CD4-positive, alpha-beta T cell treated with Interleukin-6 at 100 ng/mL for 8 hours (primary cell): ENCODE results near the gene ATP5F1A.
"Not testable (repeated sequence)": the region's sequence is repeated elsewhere in the genome, so short reads cannot be mapped to it uniquely, and the experiment has no call there.

ENCODE experiments used
- DNase-seq: peaks from one replicate; pipeline ENCODE4 v3.0.0-alpha.2; 2020; ENCODE audit warnings: mixed read lengths, low spot score

Gene ATP5F1A

GRCh38 chr18:46047369-46047768 is 50.7 kb downstream of the ATP5F1A start:
- not testable (repeated sequence) for DNase-seq

DNA sequence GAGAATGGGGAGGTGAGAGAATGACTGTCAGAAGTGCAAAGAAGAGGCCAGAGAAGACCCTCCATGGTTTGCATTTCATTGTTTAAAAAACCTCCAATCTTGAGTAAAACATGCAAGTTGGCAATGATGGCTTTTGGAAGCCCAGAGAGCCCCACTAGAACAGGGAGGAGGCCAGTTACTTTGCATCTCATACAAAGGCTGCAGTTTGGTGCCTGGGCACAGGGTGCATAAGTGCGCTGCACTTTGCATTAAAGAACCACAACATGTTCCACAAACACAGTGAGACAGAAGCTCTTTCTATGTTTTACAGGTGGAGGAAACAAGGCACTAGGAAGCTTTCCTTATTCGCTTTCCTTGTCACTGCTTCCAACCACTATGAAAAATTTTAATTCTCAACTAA is 51.4 kb downstream of the ATP5F1A start:
- DNase-seq: no peak

GRCh38 chr18:46046126-46046525 is 52.0 kb downstream of the ATP5F1A start:
- DNase-seq: no peak

DNA sequence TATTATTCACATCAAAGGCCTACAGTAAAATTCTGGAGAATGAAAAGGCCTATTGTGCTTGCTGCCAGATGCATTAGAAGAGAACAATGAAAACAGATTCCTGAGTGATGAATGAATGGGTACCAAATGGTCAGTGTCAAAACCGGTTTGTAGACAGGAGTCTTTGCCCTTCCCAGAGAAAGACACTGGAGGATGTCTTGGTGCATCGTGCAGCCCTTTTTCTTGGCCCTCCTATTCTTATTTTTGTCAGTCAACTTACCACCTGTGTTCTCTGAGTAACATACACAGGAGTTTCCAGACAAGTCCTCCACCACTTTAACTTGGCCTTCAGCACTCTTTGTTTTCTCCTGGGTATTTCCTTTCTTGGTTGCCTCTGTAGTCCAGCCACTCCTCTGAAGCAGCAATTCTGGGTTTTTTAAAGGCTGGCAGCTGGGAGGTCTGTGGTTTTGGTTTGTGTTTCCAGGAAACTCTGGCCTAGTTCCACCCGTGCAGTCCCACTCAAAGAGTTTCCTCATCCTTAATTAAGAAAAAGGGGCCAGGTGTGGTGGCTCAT is 55.4 kb downstream of the ATP5F1A start:
- DNase-seq: no peak

GRCh38 chr18:46040747-46041104 is 57.4 kb downstream of the ATP5F1A start:
- DNase-seq: no peak

DNA sequence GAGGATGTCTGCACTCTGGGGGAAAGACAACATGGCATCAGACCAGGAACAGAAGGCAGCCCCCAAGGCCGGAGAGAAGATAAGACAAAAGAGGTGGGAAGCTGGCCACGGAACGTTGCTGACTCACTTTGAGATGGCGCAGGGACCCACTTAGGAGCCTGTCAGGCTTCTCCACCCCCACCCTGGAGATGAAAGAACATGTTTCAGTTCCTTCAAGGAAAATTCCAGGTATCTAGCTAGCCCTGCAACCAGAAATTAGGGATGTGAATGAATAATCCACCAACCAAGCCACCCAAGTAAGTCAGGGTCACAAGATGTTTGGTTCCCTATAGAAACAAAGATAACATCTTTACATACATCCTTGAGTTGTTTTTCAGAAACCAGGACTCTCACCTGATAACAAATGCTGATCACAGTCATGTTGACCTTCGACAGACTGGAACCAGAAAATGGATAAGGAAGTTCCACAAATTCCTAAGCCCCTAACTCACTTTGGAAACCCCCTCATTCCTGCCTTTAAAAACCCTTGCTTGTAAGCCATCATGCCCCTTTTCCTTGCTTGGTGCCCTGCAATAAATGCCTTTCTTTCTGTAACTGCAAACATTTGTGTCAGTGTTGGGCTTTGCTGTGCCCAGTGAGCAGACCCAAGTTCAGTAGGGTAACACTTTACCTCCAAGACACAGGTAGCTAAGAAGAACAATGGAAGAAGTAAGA is 57.9 kb downstream of the ATP5F1A start:
- DNase-seq: no peak

GRCh38 chr18:46037512-46038305 is 60.4 kb downstream of the ATP5F1A start:
- no peak for DNase-seq

- no peak for DNase-seq
Observed at GRCh38 chr18:46035696-46036680, 62.1 kb downstream of the ATP5F1A start.

DNA sequence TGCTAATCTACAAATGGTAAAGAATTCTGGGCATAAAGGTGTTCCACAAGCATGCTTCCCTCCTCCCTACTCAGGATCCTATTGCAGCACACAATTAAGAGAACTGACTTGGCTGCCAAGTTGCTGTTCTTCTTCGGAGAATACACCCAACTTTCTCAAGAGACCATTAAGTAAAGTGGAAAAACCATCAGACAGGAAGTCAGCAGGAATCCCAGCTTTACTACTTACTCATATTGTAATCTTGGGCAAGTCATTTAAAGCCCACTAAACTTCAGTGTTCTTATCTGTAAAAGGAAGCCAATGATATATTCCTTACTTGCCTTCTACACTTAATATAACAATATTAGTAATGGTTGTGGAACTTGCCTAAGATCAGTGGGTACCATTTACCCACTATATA is 63.9 kb downstream of the ATP5F1A start:
- DNase-seq: no peak

- DNase-seq: no peak
Observed at GRCh38 chr18:46031741-46032140, 66.4 kb downstream of the ATP5F1A start.
